Measurements from ENCODE around the gene LRRC74B.

GRCh38 chr22:21075516-21076138 lies 29.9 kb downstream of the LRRC74B start:
- TF ChIP-seq, protein P1, sequence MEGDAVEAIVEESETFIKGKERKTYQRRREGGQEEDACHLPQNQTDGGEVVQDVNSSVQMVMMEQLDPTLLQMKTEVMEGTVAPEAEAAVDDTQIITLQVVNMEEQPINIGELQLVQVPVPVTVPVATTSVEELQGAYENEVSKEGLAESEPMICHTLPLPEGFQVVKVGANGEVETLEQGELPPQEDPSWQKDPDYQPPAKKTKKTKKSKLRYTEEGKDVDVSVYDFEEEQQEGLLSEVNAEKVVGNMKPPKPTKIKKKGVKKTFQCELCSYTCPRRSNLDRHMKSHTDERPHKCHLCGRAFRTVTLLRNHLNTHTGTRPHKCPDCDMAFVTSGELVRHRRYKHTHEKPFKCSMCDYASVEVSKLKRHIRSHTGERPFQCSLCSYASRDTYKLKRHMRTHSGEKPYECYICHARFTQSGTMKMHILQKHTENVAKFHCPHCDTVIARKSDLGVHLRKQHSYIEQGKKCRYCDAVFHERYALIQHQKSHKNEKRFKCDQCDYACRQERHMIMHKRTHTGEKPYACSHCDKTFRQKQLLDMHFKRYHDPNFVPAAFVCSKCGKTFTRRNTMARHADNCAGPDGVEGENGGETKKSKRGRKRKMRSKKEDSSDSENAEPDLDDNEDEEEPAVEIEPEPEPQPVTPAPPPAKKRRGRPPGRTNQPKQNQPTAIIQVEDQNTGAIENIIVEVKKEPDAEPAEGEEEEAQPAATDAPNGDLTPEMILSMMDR (IDR thresholded peaks at IDR 0.05) = no peak
- no peak for TF ChIP-seq POLR2A (IDR thresholded peaks at IDR 0.05)
